ENCODE data around the gene ULK4. TPM values are rescaled to one million over a fixed set of nuclear protein-coding genes. Genes with fewer than 3 reads are reported as not detected.

Gene ULK4
- total RNA-seq, 1 experiment from 2014 or later = 6.3 TPM

- H3K9me3 ChIP-seq (ENCODE audit: control insufficient read depth in 1 of 2, insufficient read depth in 1 of 2, low read depth in 1 of 2, low read length in 2 of 2) = no peaks in the 10 kb centered on the region
- no peaks in the 10 kb centered on the region for H3K9me2 ChIP-seq (ENCODE audit: insufficient read depth)
- H3K9ac ChIP-seq (ENCODE audit: low read length) = no peak overlapping the region
- no peak overlapping the region for H3K4me2 ChIP-seq (ENCODE audit: low read length)
- H4K20me1 ChIP-seq (ENCODE audit: insufficient read depth) = no peaks in the 10 kb centered on the region
- H3K4me1 ChIP-seq (ENCODE audit: control insufficient read depth in 1 of 2, insufficient read depth in 2 of 2, low read length in 2 of 2) = no peaks in the 10 kb centered on the region
- no TSS peak for BruUV-seq (replicated peaks)
- CTCF ChIA-PET = interaction anchor here (5.2 kb wide), 1 partner anchor 201 kb away, joined by 26 read pairs; no protein-coding TSS in a partner anchor
- TF ChIP-seq SIN3A (IDR thresholded peaks at IDR 0.05; ENCODE audit: low read depth) = no peak
- TF ChIP-seq ATF3 (IDR thresholded peaks at IDR 0.05) = no peak
- TF ChIP-seq EZH2phosphoT487 (IDR thresholded peaks at IDR 0.05; ENCODE audit: borderline replicate concordance) = no peak
- TF ChIP-seq CEBPB (IDR thresholded peaks at IDR 0.05; ENCODE audit: low read depth) = no peak
- TF ChIP-seq POLR2AphosphoS5 (IDR thresholded peaks at IDR 0.05; ENCODE audit: low read depth, low read length) = no peak
- TF ChIP-seq REST (IDR thresholded peaks at IDR 0.05; ENCODE audit: low read depth) = no peak
- no peak for TF ChIP-seq SP1 (IDR thresholded peaks at IDR 0.05; ENCODE audit: low read depth)
- no peak for TF ChIP-seq SRF (IDR thresholded peaks at IDR 0.05; ENCODE audit: low read depth)
- TF ChIP-seq EGR1 (IDR thresholded peaks at IDR 0.05; ENCODE audit: low read depth) = no peak
- no peak for TF ChIP-seq TCF7L2 (IDR thresholded peaks at IDR 0.05; ENCODE audit: borderline replicate concordance, extremely low read depth, insufficient read depth, insufficient read length)
- RAD21 ChIA-PET (ENCODE audit: low non-redundant PET in 1 of 2, low total read pairs in 2 of 2, uncharacterized antibody in 2 of 2, unreplicated experiment in 2 of 2) = no interaction called here
- no peak overlapping the region for H2AFZ ChIP-seq (ENCODE audit: low read depth, low read length, poor library complexity, severe bottlenecking)
- intact Hi-C loops (cut with micrococcal nuclease) = loop anchor here (10.0 kb wide), 1 partner anchor 546 kb away; no protein-coding TSS in a partner anchor
- H3K27me3 ChIP-seq (ENCODE audit: insufficient read depth, low read length) = no peaks in the 10 kb centered on the region
- ATAC-seq = no peak
- no peak overlapping the region for H3K4me3 ChIP-seq (replicated peaks in 1 of 2; ENCODE audit: low read depth in 1 of 2, low read length in 2 of 2)
- no peak overlapping the region for H3K27ac ChIP-seq (ENCODE audit: low read depth, low read length)
- POLR2A ChIA-PET = no interaction called here
- H3K36me3 ChIP-seq (ENCODE audit: control insufficient read depth in 1 of 2, insufficient read depth in 2 of 2, low read length in 2 of 2) = no peaks in the 10 kb centered on the region
- DNase-seq (ENCODE audit: low read depth, low spot score) = no peak
- H3K79me2 ChIP-seq (ENCODE audit: insufficient read depth, low read length) = no peaks in the 10 kb centered on the region
Observed at GRCh38 chr3:41898631-41899030, 63.3 kb downstream of the ULK4 start.
